Measurements from ENCODE around the gene EIF3B.
"Not testable (repeated sequence)": the region's sequence is repeated elsewhere in the genome, so short reads cannot be mapped to it uniquely, and the experiment has no call there.

EIF3B gene

GRCh38 chr7:2416650-2417049, 62.0 kb downstream of the EIF3B start:
- H3K36me3 Mint-ChIP-seq, result peaks cover 12% of the 10 kb centered on the region
- no peaks in the 10 kb centered on the region for H3K9me3 Mint-ChIP-seq (ENCODE audit: low read depth)
- no peaks in the 10 kb centered on the region for H3K27me3 Mint-ChIP-seq
- peaks cover 54% of the 10 kb centered on the region for H3K4me1 Mint-ChIP-seq (ENCODE audit: low read depth)
- no peak overlapping the region for H3K4me3 Mint-ChIP-seq
- peak overlapping the region; percentile 34 for H3K27ac Mint-ChIP-seq

DNA sequence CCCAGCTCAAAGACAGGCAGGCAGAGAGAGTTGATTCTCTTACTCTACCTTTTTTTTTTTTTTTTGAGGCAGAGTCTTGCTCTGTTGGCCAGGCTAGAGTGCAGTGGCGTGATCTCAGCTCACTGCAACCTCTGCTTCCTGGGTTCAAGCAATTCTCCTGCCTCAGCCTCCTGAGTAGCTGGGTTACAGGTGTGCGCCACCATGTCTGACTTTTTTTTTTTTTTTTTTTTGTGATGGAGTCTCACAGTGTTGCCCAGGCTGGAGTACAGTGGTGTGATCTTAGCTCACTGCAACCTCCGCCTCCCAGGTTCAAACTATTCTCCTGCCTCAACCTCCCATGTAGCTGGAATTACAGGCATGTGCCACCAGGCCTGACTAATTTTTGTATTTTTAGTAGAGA, 62.6 kb downstream of the EIF3B start:
- H3K36me3 Mint-ChIP-seq, result peaks cover 12% of the 10 kb centered on the region
- not testable (repeated sequence) for H3K27ac Mint-ChIP-seq; H3K27me3 Mint-ChIP-seq; H3K4me3 Mint-ChIP-seq; H3K9me3 Mint-ChIP-seq (ENCODE audit: low read depth)
- peaks cover 52% of the 10 kb centered on the region for H3K4me1 Mint-ChIP-seq (ENCODE audit: low read depth)

DNA sequence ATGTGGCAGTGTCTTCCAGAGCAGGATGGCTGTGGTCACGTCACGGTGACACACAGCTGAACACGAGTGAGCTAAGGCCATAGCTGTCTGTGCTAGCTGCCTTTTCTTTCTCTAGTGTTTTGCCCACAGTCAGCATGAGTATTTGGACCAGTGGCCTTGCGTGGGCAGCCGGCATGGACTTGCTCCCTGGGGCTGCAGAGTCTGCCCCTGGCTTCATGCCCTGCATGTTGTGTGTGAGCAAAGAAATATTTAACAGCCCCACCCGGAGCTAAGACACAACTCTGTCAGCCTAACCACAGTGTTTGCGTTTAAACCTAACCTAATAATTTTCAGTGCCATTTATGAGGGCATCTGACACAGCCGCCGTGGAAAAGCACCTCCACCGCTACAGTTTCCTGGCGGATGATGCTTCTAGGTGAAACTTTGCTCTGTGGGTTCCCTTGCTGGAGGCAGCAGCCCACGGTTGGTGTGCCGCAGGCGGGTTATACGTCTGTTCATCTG, 63.4 kb downstream of the EIF3B start:
- H3K27me3 Mint-ChIP-seq, result no peaks in the 10 kb centered on the region
- peaks cover 12% of the 10 kb centered on the region for H3K36me3 Mint-ChIP-seq
- no peaks in the 10 kb centered on the region for H3K9me3 Mint-ChIP-seq (ENCODE audit: low read depth)
- H3K4me1 Mint-ChIP-seq (ENCODE audit: low read depth), result peaks cover 45% of the 10 kb centered on the region
- H3K27ac Mint-ChIP-seq, result peak overlapping the region; percentile 30
- H3K4me3 Mint-ChIP-seq, result peak overlapping the region; percentile 42

DNA sequence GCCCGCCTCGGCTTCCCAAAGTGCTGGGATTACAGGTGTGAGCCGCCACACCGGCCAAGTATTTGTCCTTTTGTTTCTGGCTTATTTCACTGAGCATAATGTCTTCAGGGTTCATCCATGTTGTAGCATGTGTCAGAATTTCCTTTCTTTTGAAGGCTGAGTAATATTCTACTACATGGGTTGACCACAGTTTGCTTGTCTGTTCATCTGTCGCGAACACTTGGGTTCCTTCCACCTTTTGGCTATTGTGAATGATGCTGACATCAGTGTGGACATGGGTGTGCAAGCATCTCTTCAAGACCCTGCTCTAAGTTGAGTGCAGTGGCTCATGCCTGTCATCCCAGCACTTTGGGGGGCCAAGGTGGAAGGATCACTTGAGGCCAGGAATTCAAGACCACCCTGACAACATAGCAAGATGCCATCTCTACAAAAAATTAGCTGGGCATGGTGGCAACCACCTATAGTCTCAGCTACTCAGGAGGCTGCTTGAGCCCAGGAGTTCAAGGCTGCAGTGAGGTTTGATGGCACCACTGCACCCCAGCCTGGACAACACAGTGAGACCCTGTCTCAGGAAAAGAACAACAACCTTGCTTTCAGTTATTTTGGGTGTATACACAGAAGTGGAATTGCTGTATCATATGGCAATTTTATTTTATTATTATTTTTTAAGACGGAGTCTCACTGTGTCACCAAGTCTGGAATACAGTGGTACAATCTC, 65.7 kb downstream of the EIF3B start:
- Mint-ChIP-seq H3K4me1 (ENCODE audit: low read depth) (peaks cover 34% of the 10 kb centered on the region), H3K27me3 (no peaks in the 10 kb centered on the region), H3K36me3 (peaks cover 9% of the 10 kb centered on the region), H3K9me3 (ENCODE audit: low read depth) (no peaks in the 10 kb centered on the region), H3K27ac (no peak overlapping the region), H3K4me3 (no peak overlapping the region)

DNA sequence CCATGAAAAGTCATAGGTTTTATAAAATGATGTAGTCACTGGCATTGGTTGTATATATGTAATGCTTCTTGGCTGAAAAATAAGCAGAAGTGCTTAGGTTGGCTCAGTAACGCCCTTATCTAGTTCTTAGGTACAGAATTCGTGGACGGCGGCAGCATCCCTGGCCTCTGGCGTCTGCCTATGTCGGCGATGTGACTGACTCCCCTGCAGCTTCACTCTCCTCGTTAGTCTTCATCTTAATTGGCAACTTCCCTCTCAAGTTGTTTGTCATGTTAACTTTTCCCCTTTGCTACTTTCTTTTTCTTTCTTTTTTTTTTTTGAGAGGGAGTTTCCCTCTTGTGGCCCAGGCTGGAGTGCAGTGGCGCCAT, 67.3 kb downstream of the EIF3B start:
- no peaks in the 10 kb centered on the region for H3K9me3 Mint-ChIP-seq (ENCODE audit: low read depth)
- peaks cover 4% of the 10 kb centered on the region for H3K36me3 Mint-ChIP-seq
- H3K4me1 Mint-ChIP-seq (ENCODE audit: low read depth), result peaks cover 23% of the 10 kb centered on the region
- H3K27ac Mint-ChIP-seq, result no peak overlapping the region
- no peak overlapping the region for H3K4me3 Mint-ChIP-seq
- H3K27me3 Mint-ChIP-seq, result no peaks in the 10 kb centered on the region

- Mint-ChIP-seq H3K4me1 (ENCODE audit: low read depth) (peaks cover 12% of the 10 kb centered on the region), H3K4me3 (no peak overlapping the region), H3K27me3 (no peaks in the 10 kb centered on the region), H3K36me3 (no peaks in the 10 kb centered on the region), H3K27ac (no peak overlapping the region), H3K9me3 (ENCODE audit: low read depth) (no peaks in the 10 kb centered on the region)
Measured at GRCh38 chr7:2425749-2426148, 71.1 kb downstream of the EIF3B start.
